ENCODE measurements around the gene ROPN1.

Gene ROPN1

GRCh38 chr3:124035463-124036121, 43.7 kb upstream of the ROPN1 start:
- Histone ChIP-seq H3K27ac (ENCODE audit: low read length) (no peak overlapping the region), H3K4me3 (ENCODE audit: low read depth in 1 of 2, low read length in 2 of 2) (no peak overlapping the region), H4K20me1 (ENCODE audit: insufficient read depth, low read length) (no peaks in the 10 kb centered on the region), H3K9me3 (ENCODE audit: insufficient read depth, low read length, severe bottlenecking) (no peaks in the 10 kb centered on the region), H3K4me1 (ENCODE audit: insufficient read depth, low read length) (no peaks in the 10 kb centered on the region), H3K79me2 (ENCODE audit: insufficient read depth, low read length) (no peaks in the 10 kb centered on the region), H2AFZ (ENCODE audit: low read depth, low read length) (no peak overlapping the region), H3K9ac (ENCODE audit: low read depth, low read length) (no peak overlapping the region), H3K27me3 (ENCODE audit: insufficient read depth, low read length, poor library complexity) (peaks cover 10% of the 10 kb centered on the region), H3K36me3 (ENCODE audit: insufficient read depth, low read length) (no peaks in the 10 kb centered on the region), H3K4me2 (ENCODE audit: insufficient read depth, low read length) (no peak overlapping the region)
- no peak for TF ChIP-seq CTCF (IDR thresholded peaks at IDR 0.05; ENCODE audit: borderline replicate concordance, extremely low read depth, low read length, poor library complexity, severe bottlenecking)
- TF ChIP-seq EZH2 (IDR thresholded peaks at IDR 0.05; ENCODE audit: borderline replicate concordance, low read depth, low read length, severe bottlenecking), result no peak
- ATAC-seq (ENCODE audit: insufficient read depth, low read depth), result no peak
- DNase-seq, result no peak

- H2AFZ ChIP-seq (ENCODE audit: low read depth, low read length), result no peak overlapping the region
- H3K4me2 ChIP-seq (ENCODE audit: insufficient read depth, low read length), result no peak overlapping the region
- no peaks in the 10 kb centered on the region for H3K9me3 ChIP-seq (ENCODE audit: insufficient read depth, low read length, severe bottlenecking)
- no peak overlapping the region for H3K9ac ChIP-seq (ENCODE audit: low read depth, low read length)
- no peaks in the 10 kb centered on the region for H3K4me1 ChIP-seq (ENCODE audit: insufficient read depth, low read length)
- no peaks in the 10 kb centered on the region for H4K20me1 ChIP-seq (ENCODE audit: insufficient read depth, low read length)
- H3K36me3 ChIP-seq (ENCODE audit: insufficient read depth, low read length), result no peaks in the 10 kb centered on the region
- DNase-seq (no peak), ATAC-seq (ENCODE audit: insufficient read depth, low read depth) (no peak)
- peaks cover 10% of the 10 kb centered on the region for H3K27me3 ChIP-seq (ENCODE audit: insufficient read depth, low read length, poor library complexity)
- H3K27ac ChIP-seq (ENCODE audit: low read length), result no peak overlapping the region
- H3K79me2 ChIP-seq (ENCODE audit: insufficient read depth, low read length), result no peaks in the 10 kb centered on the region
- no peak overlapping the region for H3K4me3 ChIP-seq (ENCODE audit: low read depth in 1 of 2, low read length in 2 of 2)
- TF ChIP-seq EZH2 (IDR thresholded peaks at IDR 0.05; ENCODE audit: borderline replicate concordance, low read depth, low read length, severe bottlenecking) (no peak), CTCF (IDR thresholded peaks at IDR 0.05; ENCODE audit: borderline replicate concordance, extremely low read depth, low read length, poor library complexity, severe bottlenecking) (no peak)
Measured at GRCh38 chr3:124034844-124035152, 42.9 kb upstream of the ROPN1 start.

DNA sequence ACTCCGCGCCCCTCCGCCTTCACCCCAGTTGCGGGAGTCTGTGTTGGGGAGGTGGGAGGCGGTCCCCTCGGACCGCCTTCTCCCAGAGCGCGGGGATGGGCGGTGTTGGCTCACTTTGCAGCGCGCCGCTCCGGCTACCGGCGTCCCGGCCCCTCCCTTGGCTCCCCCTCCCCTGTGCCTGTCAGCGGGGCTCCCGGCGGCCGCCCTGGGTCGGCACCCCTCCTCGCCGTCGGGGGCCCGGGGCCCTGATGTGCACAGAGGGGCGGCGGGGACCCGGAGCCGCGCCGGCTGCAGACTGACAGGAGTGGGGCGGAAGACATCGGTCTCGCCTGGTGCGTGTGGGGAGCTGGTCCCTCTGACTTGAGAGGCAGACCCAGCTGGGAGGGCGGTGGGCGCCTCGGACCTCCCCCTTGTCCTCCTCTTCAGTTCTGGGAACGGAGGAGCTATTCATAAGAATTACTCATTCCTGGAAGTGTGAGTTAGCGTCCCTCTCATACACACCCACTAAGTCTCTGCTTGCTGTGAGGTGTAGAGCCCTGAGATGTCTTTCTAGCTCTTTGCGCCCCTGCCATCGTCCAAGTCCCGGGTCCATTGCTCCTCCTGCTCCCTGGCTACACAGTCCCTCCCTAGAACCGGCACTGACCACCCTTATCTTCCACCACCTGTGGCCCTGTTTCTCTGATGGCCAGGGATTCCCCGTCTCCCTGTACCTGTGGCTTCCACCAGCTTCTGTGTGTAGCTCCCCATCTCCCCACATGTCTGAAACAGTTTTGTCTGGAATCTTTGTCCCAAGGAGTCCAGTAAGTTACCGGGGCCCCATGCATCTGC, 42.3 kb upstream of the ROPN1 start:
- Histone ChIP-seq H3K4me3 (ENCODE audit: low read depth in 1 of 2, low read length in 2 of 2) (no peak overlapping the region), H3K9me3 (ENCODE audit: insufficient read depth, low read length, severe bottlenecking) (no peaks in the 10 kb centered on the region), H3K27me3 (ENCODE audit: insufficient read depth, low read length, poor library complexity) (peaks cover 5% of the 10 kb centered on the region), H3K79me2 (ENCODE audit: insufficient read depth, low read length) (no peaks in the 10 kb centered on the region), H3K9ac (ENCODE audit: low read depth, low read length) (no peak overlapping the region), H3K4me2 (ENCODE audit: insufficient read depth, low read length) (no peak overlapping the region), H3K4me1 (ENCODE audit: insufficient read depth, low read length) (no peaks in the 10 kb centered on the region), H2AFZ (ENCODE audit: low read depth, low read length) (no peak overlapping the region), H3K36me3 (ENCODE audit: insufficient read depth, low read length) (no peaks in the 10 kb centered on the region), H4K20me1 (ENCODE audit: insufficient read depth, low read length) (no peaks in the 10 kb centered on the region), H3K27ac (ENCODE audit: low read length) (no peak overlapping the region)
- ATAC-seq (ENCODE audit: insufficient read depth, low read depth) (no peak), DNase-seq (no peak)
- TF ChIP-seq EZH2 (IDR thresholded peaks at IDR 0.05; ENCODE audit: borderline replicate concordance, low read depth, low read length, severe bottlenecking) (no peak), CTCF (IDR thresholded peaks at IDR 0.05; ENCODE audit: borderline replicate concordance, extremely low read depth, low read length, poor library complexity, severe bottlenecking) (no peak)
